GM21529 (cell line): Measurements from ENCODE around the gene ARHGEF40.

Source experiments
- ATAC-seq: cut with Tn5 transposase; IDR thresholded peaks from one replicate; pipeline ENCODE4 v1.9.1; 2021; ENCODE audit not compliant: unreplicated experiment

ARHGEF40 gene

GRCh38 chr14:21078726-21079125, 8.6 kb downstream of the ARHGEF40 start:
- no peak for ATAC-seq

GRCh38 chr14:21081521-21082142, 11.5 kb downstream of the ARHGEF40 start:
- ATAC-seq = no peak

GRCh38 chr14:21083565-21084325, 13.6 kb downstream of the ARHGEF40 start:
- no peak for ATAC-seq

- ATAC-seq = no peak
These were observed 14.3 kb downstream of the ARHGEF40 start for GRCh38 chr14:21084396-21084795.

- no peak for ATAC-seq
These were observed 15.1 kb downstream of the ARHGEF40 start for GRCh38 chr14:21084998-21085853.

GRCh38 chr14:21086908-21087293, 16.8 kb downstream of the ARHGEF40 start:
- no peak for ATAC-seq

GRCh38 chr14:21087294-21088091, 17.4 kb downstream of the ARHGEF40 start:
- no peak for ATAC-seq

- no peak for ATAC-seq
These were observed 18.6 kb downstream of the ARHGEF40 start for GRCh38 chr14:21088687-21089086.

- no peak for ATAC-seq
These were observed 19.2 kb downstream of the ARHGEF40 start for GRCh38 chr14:21089271-21089670.

- ATAC-seq = no peak
These were observed 19.7 kb downstream of the ARHGEF40 start for GRCh38 chr14:21089877-21090193.

GRCh38 chr14:21090194-21090939, 20.3 kb downstream of the ARHGEF40 start:
- no peak for ATAC-seq

- ATAC-seq = no peak
These were observed 21.0 kb downstream of the ARHGEF40 start for GRCh38 chr14:21090940-21091663.

GRCh38 chr14:21091821-21092272, 21.7 kb downstream of the ARHGEF40 start:
- no peak for ATAC-seq

GRCh38 chr14:21092273-21093011, 22.3 kb downstream of the ARHGEF40 start:
- ATAC-seq = peak; percentile 77

GRCh38 chr14:21093018-21093417, 22.9 kb downstream of the ARHGEF40 start:
- no peak for ATAC-seq

- ATAC-seq = no peak
These were observed 23.9 kb downstream of the ARHGEF40 start for GRCh38 chr14:21093769-21094681.

GRCh38 chr14:21095430-21096205, 25.5 kb downstream of the ARHGEF40 start:
- no peak for ATAC-seq
